NCI-H510A treated with DMSO at 0.1 percent for 48 hours (cell line): Measurements from ENCODE around the gene TXNDC16.

Source experiments
- DNase-seq: peaks from one replicate; lab custom pipeline; 2025; lab: John Stamatoyannopoulos, UW

The TXNDC16 gene

DNA sequence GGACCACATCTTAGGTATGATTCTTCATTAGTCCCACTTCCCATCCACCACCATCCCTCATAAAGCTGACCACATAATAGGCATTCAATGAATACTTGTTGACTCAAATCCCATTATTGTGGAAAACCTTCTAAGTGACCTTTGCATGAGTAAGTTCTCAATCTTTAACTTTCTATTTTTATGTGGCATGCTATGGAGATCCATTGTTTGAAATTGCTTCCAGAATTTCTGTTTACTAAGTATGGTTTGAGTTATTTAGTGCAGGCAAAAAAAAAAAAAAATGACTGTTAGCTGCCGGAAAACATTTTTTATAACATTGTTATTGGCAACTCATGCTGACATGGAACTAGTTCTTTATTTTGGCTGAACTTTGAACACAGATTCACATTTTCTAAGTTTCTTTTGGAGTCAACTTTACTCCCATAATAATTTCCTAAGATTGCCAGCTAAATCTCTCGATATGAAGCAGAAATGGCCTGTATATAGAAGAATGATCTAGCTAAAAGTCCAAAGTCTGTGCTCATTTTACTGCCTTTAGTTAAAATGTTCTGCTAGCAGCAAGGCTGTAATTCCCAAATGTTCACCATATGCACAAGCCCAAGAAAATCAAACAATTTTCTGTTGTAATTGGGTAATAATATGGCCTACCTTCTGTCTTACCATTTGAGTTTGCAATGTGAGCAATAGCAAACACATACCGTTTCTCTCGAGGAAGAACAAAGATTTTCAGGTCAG, 160.3 kb downstream of the TXNDC16 start:
- no peak for DNase-seq
